Measurements from ENCODE around the gene PPP2R3B. TPM values are rescaled to one million over a fixed set of nuclear protein-coding genes. Genes with fewer than 3 reads are reported as not detected.

Gene PPP2R3B
- total RNA-seq, 1 experiment from 2014 or later, result 19.1 TPM

DNA sequence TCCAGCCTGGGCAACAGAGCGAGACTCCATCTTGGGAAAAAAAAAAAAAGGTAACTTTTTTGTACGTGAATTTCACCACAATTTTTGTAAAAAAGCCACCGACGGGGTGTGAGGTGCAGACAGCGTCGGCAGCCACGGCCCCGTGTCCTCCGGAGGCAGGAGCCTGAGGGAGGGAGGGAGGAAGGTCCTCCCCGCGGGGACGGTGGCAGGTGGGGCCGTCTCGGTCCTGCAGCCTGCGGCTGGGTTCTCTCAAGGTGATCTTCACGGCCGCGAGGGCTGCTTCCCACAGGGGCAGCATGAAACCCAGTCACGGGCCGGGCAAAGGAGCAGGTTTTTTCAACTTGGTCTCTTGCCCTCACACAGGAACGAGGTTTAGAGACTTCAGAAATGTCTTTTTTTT is 91.6 kb downstream of the PPP2R3B start (continued):
- TF ChIP-seq, protein P1, sequence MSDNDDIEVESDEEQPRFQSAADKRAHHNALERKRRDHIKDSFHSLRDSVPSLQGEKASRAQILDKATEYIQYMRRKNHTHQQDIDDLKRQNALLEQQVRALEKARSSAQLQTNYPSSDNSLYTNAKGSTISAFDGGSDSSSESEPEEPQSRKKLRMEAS (IDR thresholded peaks at IDR 0.05), result no peak
- TF ChIP-seq RAD21 (IDR thresholded peaks at IDR 0.05; ENCODE audit: low read depth) (no peak), ZFX (IDR thresholded peaks at IDR 0.05) (no peak), SIN3A (IDR thresholded peaks at IDR 0.05; ENCODE audit: low read depth) (no peak)

DNA sequence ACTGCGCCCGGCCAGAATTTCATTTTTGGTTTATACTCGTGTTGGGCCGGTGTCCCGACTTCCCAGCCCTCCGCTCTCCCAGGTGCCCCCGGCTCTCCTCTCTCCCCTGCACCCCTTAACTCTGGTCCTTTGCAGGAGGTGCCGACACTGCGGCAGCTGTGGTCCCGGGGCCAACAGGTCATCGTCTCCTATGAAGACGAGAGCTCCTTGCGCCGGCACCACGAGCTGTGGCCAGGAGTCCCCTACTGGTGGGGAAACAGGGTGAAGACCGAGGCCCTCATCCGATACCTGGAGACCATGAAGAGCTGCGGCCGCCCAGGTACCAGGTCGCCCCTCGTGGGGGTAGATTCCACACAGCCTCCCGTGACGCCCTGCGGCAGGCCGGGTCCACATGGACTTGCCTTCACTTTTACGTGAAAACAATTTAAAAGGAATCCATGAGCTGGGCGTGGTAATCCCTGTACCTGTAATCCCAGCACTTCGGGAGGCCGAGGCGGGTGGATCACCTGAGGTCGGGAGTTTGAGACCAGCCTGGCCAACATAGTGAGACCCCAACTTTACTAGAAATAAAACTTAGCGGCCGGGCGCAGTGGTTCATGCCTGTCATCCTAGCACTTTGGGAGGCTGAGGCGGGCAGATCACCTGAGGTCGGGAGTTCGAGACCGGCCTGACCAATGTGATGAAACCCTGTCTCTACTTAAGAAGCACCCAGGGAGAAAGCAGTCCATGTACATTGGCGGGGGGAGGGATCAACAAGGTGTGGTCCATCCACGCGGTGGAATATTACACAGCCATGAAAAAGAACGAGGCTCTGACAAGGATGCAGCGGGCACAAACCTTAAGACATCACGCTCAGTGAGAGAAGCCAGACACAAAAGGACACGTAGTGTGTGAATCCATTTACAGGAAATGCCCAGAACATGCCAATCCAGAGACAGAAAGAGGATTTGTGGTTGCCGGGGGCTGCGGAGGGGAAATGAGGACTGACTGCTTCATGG is 93.5 kb downstream of the PPP2R3B start:
- intact Hi-C loops (cut with micrococcal nuclease), result no loop called here
- Histone ChIP-seq H3K4me2 (ENCODE audit: low read length) (no peak overlapping the region), H3K4me1 (ENCODE audit: control insufficient read depth in 1 of 2, insufficient read depth in 2 of 2, low read length in 2 of 2) (no peaks in the 10 kb centered on the region), H3K79me2 (ENCODE audit: insufficient read depth, low read length) (no peaks in the 10 kb centered on the region), H3K27me3 (ENCODE audit: insufficient read depth, low read length) (no peaks in the 10 kb centered on the region), H3K36me3 (ENCODE audit: control insufficient read depth in 1 of 2, insufficient read depth in 2 of 2, low read length in 2 of 2) (peaks cover 0 to 7% of the 10 kb centered on the region in 2 experiments; a peak in 2 of 4 replicates), H3K9me2 (ENCODE audit: insufficient read depth) (no peaks in the 10 kb centered on the region), H3K27ac (ENCODE audit: low read depth, low read length) (no peak overlapping the region), H2AFZ (ENCODE audit: low read depth, low read length, poor library complexity, severe bottlenecking) (no peak overlapping the region), H3K9me3 (ENCODE audit: control insufficient read depth in 1 of 2, insufficient read depth in 1 of 2, low read depth in 1 of 2, low read length in 2 of 2) (no peaks in the 10 kb centered on the region), H3K4me3 (replicated peaks in 1 of 2; ENCODE audit: low read depth in 1 of 2, low read length in 2 of 2) (no peak overlapping the region), H3K9ac (ENCODE audit: low read length) (no peak overlapping the region), H4K20me1 (ENCODE audit: insufficient read depth) (no peaks in the 10 kb centered on the region)
- RAD21 ChIA-PET (ENCODE audit: low non-redundant PET in 1 of 2, low total read pairs in 2 of 2, uncharacterized antibody in 2 of 2, unreplicated experiment in 2 of 2), result no interaction called here
- CTCF ChIA-PET, result no interaction called here
- DNase-seq (ENCODE audit: low read depth, low spot score) (no peak), ATAC-seq (no peak)
- BruUV-seq (replicated peaks), result TSS peak; percentile 48
- POLR2A ChIA-PET, result no interaction called here
- TF ChIP-seq SRF (IDR thresholded peaks at IDR 0.05; ENCODE audit: low read depth) (no peak), EGR1 (IDR thresholded peaks at IDR 0.05; ENCODE audit: low read depth) (no peak), YY1 (IDR thresholded peaks at IDR 0.05; ENCODE audit: extremely low read depth, insufficient replicate concordance, low read depth, low read length) (no peak), SIN3A (IDR thresholded peaks at IDR 0.05; ENCODE audit: low read depth) (no peak), TCF7L2 (IDR thresholded peaks at IDR 0.05; ENCODE audit: borderline replicate concordance, extremely low read depth, insufficient read depth, insufficient read length) (no peak), RAD21 (IDR thresholded peaks at IDR 0.05; ENCODE audit: low read depth) (no peak), CEBPB (IDR thresholded peaks at IDR 0.05; ENCODE audit: low read depth) (no peak), ZFX (IDR thresholded peaks at IDR 0.05) (no peak), POLR2A (IDR thresholded peaks at IDR 0.05; ENCODE audit: borderline replicate concordance, extremely low read depth, insufficient read depth, insufficient read length) (no peak)
- TF ChIP-seq, protein P2, sequence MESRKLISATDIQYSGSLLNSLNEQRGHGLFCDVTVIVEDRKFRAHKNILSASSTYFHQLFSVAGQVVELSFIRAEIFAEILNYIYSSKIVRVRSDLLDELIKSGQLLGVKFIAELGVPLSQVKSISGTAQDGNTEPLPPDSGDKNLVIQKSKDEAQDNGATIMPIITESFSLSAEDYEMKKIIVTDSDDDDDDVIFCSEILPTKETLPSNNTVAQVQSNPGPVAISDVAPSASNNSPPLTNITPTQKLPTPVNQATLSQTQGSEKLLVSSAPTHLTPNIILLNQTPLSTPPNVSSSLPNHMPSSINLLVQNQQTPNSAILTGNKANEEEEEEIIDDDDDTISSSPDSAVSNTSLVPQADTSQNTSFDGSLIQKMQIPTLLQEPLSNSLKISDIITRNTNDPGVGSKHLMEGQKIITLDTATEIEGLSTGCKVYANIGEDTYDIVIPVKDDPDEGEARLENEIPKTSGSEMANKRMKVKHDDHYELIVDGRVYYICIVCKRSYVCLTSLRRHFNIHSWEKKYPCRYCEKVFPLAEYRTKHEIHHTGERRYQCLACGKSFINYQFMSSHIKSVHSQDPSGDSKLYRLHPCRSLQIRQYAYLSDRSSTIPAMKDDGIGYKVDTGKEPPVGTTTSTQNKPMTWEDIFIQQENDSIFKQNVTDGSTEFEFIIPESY (IDR thresholded peaks at IDR 0.05; ENCODE audit: extremely low read depth, insufficient replicate concordance, low read length), result no peak
- TF ChIP-seq, protein P1 (IDR thresholded peaks at IDR 0.05), result no peak
- TF ChIP-seq, protein P3, sequence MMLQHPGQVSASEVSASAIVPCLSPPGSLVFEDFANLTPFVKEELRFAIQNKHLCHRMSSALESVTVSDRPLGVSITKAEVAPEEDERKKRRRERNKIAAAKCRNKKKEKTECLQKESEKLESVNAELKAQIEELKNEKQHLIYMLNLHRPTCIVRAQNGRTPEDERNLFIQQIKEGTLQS (IDR thresholded peaks at IDR 0.05), result no peak
- TF ChIP-seq, protein P4, sequence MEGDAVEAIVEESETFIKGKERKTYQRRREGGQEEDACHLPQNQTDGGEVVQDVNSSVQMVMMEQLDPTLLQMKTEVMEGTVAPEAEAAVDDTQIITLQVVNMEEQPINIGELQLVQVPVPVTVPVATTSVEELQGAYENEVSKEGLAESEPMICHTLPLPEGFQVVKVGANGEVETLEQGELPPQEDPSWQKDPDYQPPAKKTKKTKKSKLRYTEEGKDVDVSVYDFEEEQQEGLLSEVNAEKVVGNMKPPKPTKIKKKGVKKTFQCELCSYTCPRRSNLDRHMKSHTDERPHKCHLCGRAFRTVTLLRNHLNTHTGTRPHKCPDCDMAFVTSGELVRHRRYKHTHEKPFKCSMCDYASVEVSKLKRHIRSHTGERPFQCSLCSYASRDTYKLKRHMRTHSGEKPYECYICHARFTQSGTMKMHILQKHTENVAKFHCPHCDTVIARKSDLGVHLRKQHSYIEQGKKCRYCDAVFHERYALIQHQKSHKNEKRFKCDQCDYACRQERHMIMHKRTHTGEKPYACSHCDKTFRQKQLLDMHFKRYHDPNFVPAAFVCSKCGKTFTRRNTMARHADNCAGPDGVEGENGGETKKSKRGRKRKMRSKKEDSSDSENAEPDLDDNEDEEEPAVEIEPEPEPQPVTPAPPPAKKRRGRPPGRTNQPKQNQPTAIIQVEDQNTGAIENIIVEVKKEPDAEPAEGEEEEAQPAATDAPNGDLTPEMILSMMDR (IDR thresholded peaks at IDR 0.05 in 2 of 3, conservative IDR thresholded peaks at IDR 0.05 in 1 of 3; ENCODE audit: borderline replicate concordance in 1 of 3, insufficient read depth in 1 of 3, low read depth in 2 of 3, low read length in 2 of 3), result no peak
- TF ChIP-seq, protein P5, sequence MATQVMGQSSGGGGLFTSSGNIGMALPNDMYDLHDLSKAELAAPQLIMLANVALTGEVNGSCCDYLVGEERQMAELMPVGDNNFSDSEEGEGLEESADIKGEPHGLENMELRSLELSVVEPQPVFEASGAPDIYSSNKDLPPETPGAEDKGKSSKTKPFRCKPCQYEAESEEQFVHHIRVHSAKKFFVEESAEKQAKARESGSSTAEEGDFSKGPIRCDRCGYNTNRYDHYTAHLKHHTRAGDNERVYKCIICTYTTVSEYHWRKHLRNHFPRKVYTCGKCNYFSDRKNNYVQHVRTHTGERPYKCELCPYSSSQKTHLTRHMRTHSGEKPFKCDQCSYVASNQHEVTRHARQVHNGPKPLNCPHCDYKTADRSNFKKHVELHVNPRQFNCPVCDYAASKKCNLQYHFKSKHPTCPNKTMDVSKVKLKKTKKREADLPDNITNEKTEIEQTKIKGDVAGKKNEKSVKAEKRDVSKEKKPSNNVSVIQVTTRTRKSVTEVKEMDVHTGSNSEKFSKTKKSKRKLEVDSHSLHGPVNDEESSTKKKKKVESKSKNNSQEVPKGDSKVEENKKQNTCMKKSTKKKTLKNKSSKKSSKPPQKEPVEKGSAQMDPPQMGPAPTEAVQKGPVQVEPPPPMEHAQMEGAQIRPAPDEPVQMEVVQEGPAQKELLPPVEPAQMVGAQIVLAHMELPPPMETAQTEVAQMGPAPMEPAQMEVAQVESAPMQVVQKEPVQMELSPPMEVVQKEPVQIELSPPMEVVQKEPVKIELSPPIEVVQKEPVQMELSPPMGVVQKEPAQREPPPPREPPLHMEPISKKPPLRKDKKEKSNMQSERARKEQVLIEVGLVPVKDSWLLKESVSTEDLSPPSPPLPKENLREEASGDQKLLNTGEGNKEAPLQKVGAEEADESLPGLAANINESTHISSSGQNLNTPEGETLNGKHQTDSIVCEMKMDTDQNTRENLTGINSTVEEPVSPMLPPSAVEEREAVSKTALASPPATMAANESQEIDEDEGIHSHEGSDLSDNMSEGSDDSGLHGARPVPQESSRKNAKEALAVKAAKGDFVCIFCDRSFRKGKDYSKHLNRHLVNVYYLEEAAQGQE (IDR thresholded peaks at IDR 0.05; ENCODE audit: low read depth), result no peak

Data from HCT116 (cell line).